Endothelial cell of umbilical vein (primary cell): ENCODE measurements around the gene RGS9. TPM values are rescaled to one million over a fixed set of nuclear protein-coding genes. Genes with fewer than 3 reads are reported as not detected.

Source experiments
- BruUV-seq: library from RNA; stranded (reverse); fragments of 400-500 nt; replicated peaks from 2 replicates; lab custom pipeline; 2021; lab: Mats Ljungman, UMichigan
- CTCF ChIA-PET: fragments of 300-600, 350-600 bp; sonication (Branson Sonifier 250); formaldehyde crosslinking; loops from one replicate; lab custom pipeline; 2021; ENCODE audit warnings: antibody characterized with exemption, inconsistent platforms; lab: Charles Lee
- POLR2A ChIA-PET: fragments of 300-600, 350-600 bp; sonication (Branson Sonifier 250); formaldehyde crosslinking; loops from one replicate; lab custom pipeline; 2021; ENCODE audit warnings: antibody characterized with exemption, inconsistent platforms; lab: Charles Lee
- DNase-seq: peaks from one replicate; pipeline ENCODE4 v3.0.0-alpha.2; 2011; ENCODE audit warnings: low read depth, low spot score
- FAIRE-seq: peaks from 2 replicates; lab custom pipeline; 2011; peaks lifted over from hg19 to GRCh38; lab: Jason Lieb, UNC
- H2AFZ ChIP-seq: 2 replicates; pipeline ENCODE4 v1.6.0; 2012; ENCODE audit warnings: low read depth, low read length, control low read depth, inconsistent platforms
- H3K27ac ChIP-seq: 2 replicates; pipeline ENCODE4 v1.5.1; 2011; ENCODE audit warnings: low read depth, mild to moderate bottlenecking, control low read depth, low read length, moderate library complexity; ENCODE audit not compliant: insufficient read depth
- H3K27me3 ChIP-seq, 2 experiments: 2 replicates each; pipeline versions ENCODE4 v1.6.0 to v1.6.1; 2011; ENCODE audit warnings: low read length in 2 of 2, mixed read lengths in 1 of 2; ENCODE audit not compliant: control insufficient read depth in 2 of 2, insufficient read depth in 2 of 2
- H3K36me3 ChIP-seq, 2 experiments: 2 replicates in 1 of 2; 3 replicates in 1 of 2; pipeline ENCODE4 v1.5.1; 2011; ENCODE audit warnings: low read length in 2 of 2, mild to moderate bottlenecking in 1 of 2, moderate library complexity in 1 of 2; ENCODE audit not compliant: control insufficient read depth in 2 of 2, insufficient read depth in 2 of 2; ENCODE audit errors: extremely low read depth in 1 of 2
- H3K4me1 ChIP-seq: 3 replicates; pipeline ENCODE4 v1.5.1; 2011; ENCODE audit warnings: mild to moderate bottlenecking, low read length; ENCODE audit not compliant: control insufficient read depth, insufficient read depth; ENCODE audit errors: extremely low read depth
- H3K4me2 ChIP-seq: 2 replicates; pipeline ENCODE4 v1.6.1; 2011; ENCODE audit warnings: low read length, control low read depth, mixed read lengths; ENCODE audit not compliant: insufficient read depth
- H3K4me3 ChIP-seq, 3 experiments: fragments of 200-600 bp in 1 of 3; sonication (generic), shearing (Covaris generic) in 1 of 3; replicated peaks in 1 of 3; 2 replicates each; pipeline ENCODE4 v1.5.1; 2011 to 2016; ENCODE audit warnings: control low read depth in 3 of 3, low read length in 3 of 3, mild to moderate bottlenecking in 2 of 3, inconsistent platforms in 1 of 3, low read depth in 1 of 3, moderate library complexity in 1 of 3; ENCODE audit not compliant: insufficient read depth in 1 of 3
- H3K79me2 ChIP-seq: 2 replicates; pipeline ENCODE4 v1.6.0; 2012; ENCODE audit warnings: low read length, inconsistent platforms; ENCODE audit not compliant: control insufficient read depth, insufficient read depth
- H3K9ac ChIP-seq: replicated peaks from 2 replicates; pipeline ENCODE3; 2011; ENCODE audit warnings: low read length, control low read depth; ENCODE audit not compliant: insufficient read depth; ENCODE audit errors: extremely low read depth
- H3K9me1 ChIP-seq: replicated peaks from 3 replicates; pipeline ENCODE4 v1.6.0; 2011; ENCODE audit warnings: mild to moderate bottlenecking, low read length; ENCODE audit not compliant: control insufficient read depth, insufficient read depth; ENCODE audit errors: extremely low read depth
- H3K9me3 ChIP-seq: replicated peaks from 2 replicates; pipeline ENCODE4 v1.5.1; 2012; ENCODE audit warnings: low read length, inconsistent platforms; ENCODE audit not compliant: control insufficient read depth, insufficient read depth
- H4K20me1 ChIP-seq: replicated peaks from 2 replicates; pipeline ENCODE3; 2011; ENCODE audit warnings: mild to moderate bottlenecking, low read length; ENCODE audit not compliant: control insufficient read depth, insufficient read depth; ENCODE audit errors: extremely low read depth
- FOS ChIP-seq: IDR thresholded peaks from 2 replicates; pipeline ENCODE4 v1.6.1; 2011; ENCODE audit warnings: mild to moderate bottlenecking, low read length, moderate library complexity, borderline replicate concordance; ENCODE audit not compliant: insufficient read depth
- JUN ChIP-seq: IDR thresholded peaks from 2 replicates; pipeline ENCODE4 v1.6.1; 2011; ENCODE audit warnings: borderline replicate concordance, low read depth; ENCODE audit not compliant: insufficient read length, insufficient read depth
- POLR2A ChIP-seq: IDR thresholded peaks from 2 replicates; pipeline ENCODE4 v1.6.1; 2012; ENCODE audit warnings: low read depth, mild to moderate bottlenecking, control low read depth, low read length
- POLR2AphosphoS5 ChIP-seq: IDR thresholded peaks from 2 replicates; pipeline ENCODE4 v1.6.1; 2012; ENCODE audit warnings: low read depth, mild to moderate bottlenecking, control low read depth, low read length, moderate library complexity; ENCODE audit not compliant: insufficient read depth
- dilution Hi-C: fragments of 300-500 bp; cut with MboI; formaldehyde crosslinking; loops from one replicate; pipeline ENCODE4 v1.15.0; 2019; ENCODE audit warnings: low sequenced_read_pairs; ENCODE audit not compliant: extremely low pct_ligation_motif_present
- intact Hi-C: fragments of 100-400 bp; cut with micrococcal nuclease; formaldehyde crosslinking; loops from one replicate; pipeline ENCODE4 v1.10.0; 2022
- polyA plus RNA-seq, 4 experiments: library from polyadenylated mRNA; depleted of rRNA in 3 of 4; stranded (reverse) in 3 of 4; unstranded in 1 of 4; fragments of >200 nt; gene quantifications; 2 replicates each; pipeline versions ENCODE4 v1.2.1 to v1.2.3, GENCODE V29; 2011 to 2012; ENCODE audit warnings: missing spikeins in 1 of 4
- total RNA-seq: library from RNA; stranded (reverse); gene quantifications from 2 replicates; pipeline ENCODE4 v1.2.3, GENCODE V29; 2021
- TF ChIP-seq, protein P1 (sequence below): IDR thresholded peaks from 2 replicates; pipeline ENCODE4 v1.6.1; 2011; ENCODE audit not compliant: insufficient read depth, insufficient read length
- TF ChIP-seq, protein P2 (sequence below), 2 donors: IDR thresholded peaks; 1 replicate in 1 of 2; 2 replicates in 1 of 2; pipeline ENCODE4 v1.5.1; 2011; ENCODE audit warnings: low read length in 2 of 2, mild to moderate bottlenecking in 2 of 2, moderate library complexity in 2 of 2, control low read depth in 1 of 2, inconsistent platforms in 1 of 2, low read depth in 1 of 2; ENCODE audit not compliant: insufficient read depth in 1 of 2; ENCODE audit errors: extremely low read depth in 1 of 2

The RGS9 gene
- total and polyA plus RNA-seq, 2 donors (not counting 3 experiments of a cell fraction or from before 2014, with no cell fraction given) = 0.61 to 1.4 TPM

DNA sequence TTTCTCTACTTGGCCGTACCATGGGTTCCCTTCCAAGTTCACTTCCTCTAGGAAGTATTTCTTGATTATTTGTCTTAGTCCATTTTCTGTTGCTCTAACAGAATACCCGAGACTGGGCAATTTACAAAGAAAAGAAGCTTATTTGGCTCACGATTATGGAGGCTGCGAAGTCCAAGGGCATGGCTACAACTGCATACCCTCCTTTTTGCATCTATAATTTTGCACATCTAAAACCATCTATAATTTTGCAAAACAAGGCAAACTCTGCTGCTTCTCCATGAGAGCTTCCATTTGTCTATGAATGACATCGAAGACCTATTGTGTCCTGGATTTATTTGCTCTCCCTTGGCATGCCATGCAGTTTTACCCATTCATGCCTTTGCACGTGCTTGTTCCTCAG is 27.6 kb upstream of the RGS9 start:
- Histone ChIP-seq H3K4me1 (no peaks in the 10 kb centered on the region), H3K9me3 (no peaks in the 10 kb centered on the region), H3K9ac (no peak overlapping the region), H3K79me2 (no peaks in the 10 kb centered on the region), H3K4me2 (no peak overlapping the region), H3K9me1 (no peaks in the 10 kb centered on the region), H2AFZ (no peak overlapping the region), H4K20me1 (no peaks in the 10 kb centered on the region), H3K27me3 (peaks cover 12 to 21% of the 10 kb centered on the region in 2 experiments), H3K4me3 (no peak overlapping the region), H3K27ac (no peak overlapping the region), H3K36me3 (no peaks in the 10 kb centered on the region)
- dilution Hi-C loops (no loop called here), intact Hi-C loops (no loop called here)
- no peak for DNase-seq
- TF ChIP-seq POLR2AphosphoS5 (no peak), JUN (no peak), POLR2A (no peak), FOS (no peak)
- TF ChIP-seq, protein P1, sequence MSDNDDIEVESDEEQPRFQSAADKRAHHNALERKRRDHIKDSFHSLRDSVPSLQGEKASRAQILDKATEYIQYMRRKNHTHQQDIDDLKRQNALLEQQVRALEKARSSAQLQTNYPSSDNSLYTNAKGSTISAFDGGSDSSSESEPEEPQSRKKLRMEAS = no peak
- TF ChIP-seq, protein P2, sequence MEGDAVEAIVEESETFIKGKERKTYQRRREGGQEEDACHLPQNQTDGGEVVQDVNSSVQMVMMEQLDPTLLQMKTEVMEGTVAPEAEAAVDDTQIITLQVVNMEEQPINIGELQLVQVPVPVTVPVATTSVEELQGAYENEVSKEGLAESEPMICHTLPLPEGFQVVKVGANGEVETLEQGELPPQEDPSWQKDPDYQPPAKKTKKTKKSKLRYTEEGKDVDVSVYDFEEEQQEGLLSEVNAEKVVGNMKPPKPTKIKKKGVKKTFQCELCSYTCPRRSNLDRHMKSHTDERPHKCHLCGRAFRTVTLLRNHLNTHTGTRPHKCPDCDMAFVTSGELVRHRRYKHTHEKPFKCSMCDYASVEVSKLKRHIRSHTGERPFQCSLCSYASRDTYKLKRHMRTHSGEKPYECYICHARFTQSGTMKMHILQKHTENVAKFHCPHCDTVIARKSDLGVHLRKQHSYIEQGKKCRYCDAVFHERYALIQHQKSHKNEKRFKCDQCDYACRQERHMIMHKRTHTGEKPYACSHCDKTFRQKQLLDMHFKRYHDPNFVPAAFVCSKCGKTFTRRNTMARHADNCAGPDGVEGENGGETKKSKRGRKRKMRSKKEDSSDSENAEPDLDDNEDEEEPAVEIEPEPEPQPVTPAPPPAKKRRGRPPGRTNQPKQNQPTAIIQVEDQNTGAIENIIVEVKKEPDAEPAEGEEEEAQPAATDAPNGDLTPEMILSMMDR (IDR thresholded peaks at IDR 0.05; ENCODE audit: extremely low read depth in 1 of 2, insufficient read depth in 1 of 2, low read depth in 1 of 2, low read length in 2 of 2) = no peak
- ChIA-PET POLR2A (no interaction called here), CTCF (interaction anchor here (2.2 kb wide), 1 partner anchor 9 kb away, joined by 11 read pairs; no protein-coding TSS in a partner anchor)
- BruUV-seq = no TSS peak
- FAIRE-seq = no peak
